B cell (primary cell): ENCODE results near the gene C11orf16. TPM values are rescaled to one million over a fixed set of nuclear protein-coding genes. Genes with fewer than 3 reads are reported as not detected.

ENCODE experiments used
- ATAC-seq: fragments of 200-7000 bp; cut with Tn5 transposase; one replicate; pipeline ENCODE4 v1.10.0; 2021; ENCODE audit warnings: low read depth, mild to moderate bottlenecking, moderate number of reproducible peaks, moderate library complexity
- CTCF ChIA-PET: fragments of 350-600 bp; sonication (Branson Sonifier 250); formaldehyde crosslinking; loops from one replicate; lab custom pipeline; 2021; ENCODE audit warnings: antibody characterized with exemption, inconsistent platforms; lab: Charles Lee
- POLR2A ChIA-PET: fragments of 350-600 bp; sonication (Branson Sonifier 250); formaldehyde crosslinking; loops from one replicate; lab custom pipeline; 2021; ENCODE audit warnings: antibody characterized with exemption; lab: Charles Lee
- DNase-seq: peaks from one replicate; pipeline ENCODE4 v3.0.0; 2013
- H2AFZ ChIP-seq: 2 replicates; pipeline ENCODE4 v1.6.1; 2012; ENCODE audit warnings: mild to moderate bottlenecking, low read depth, low read length; ENCODE audit not compliant: insufficient read depth, poor library complexity, severe bottlenecking
- H3K27ac ChIP-seq, 2 donors: 1 replicate in 1 of 2; 2 replicates in 1 of 2; pipeline ENCODE4 v1.5.1; 2012 to 2013; ENCODE audit warnings: low read length in 2 of 2, mild to moderate bottlenecking in 2 of 2, moderate library complexity in 1 of 2
- H3K27me3 ChIP-seq, 4 experiments: fragments of 200-600 bp in 1 of 4; sonication (generic) in 1 of 4; replicated peaks in 1 of 4; 1 replicate in 2 of 4; 2 replicates in 2 of 4; pipeline versions ENCODE4 v1.6.1 to v1.7.0; 2013 to 2016; ENCODE audit warnings: low read length in 3 of 4, mild to moderate bottlenecking in 2 of 4, mixed read lengths in 1 of 4, moderate library complexity in 1 of 4; ENCODE audit not compliant: insufficient read depth in 4 of 4, control insufficient read depth in 3 of 4; ENCODE audit errors: control extremely low read depth in 1 of 4
- H3K36me3 ChIP-seq, 2 experiments: replicated peaks in 1 of 2; 1 replicate in 1 of 2; 2 replicates in 1 of 2; pipeline versions ENCODE4 v1.6.1 to v1.7.1; 2013; ENCODE audit warnings: low read length in 1 of 2; ENCODE audit not compliant: insufficient read depth in 2 of 2, control insufficient read depth in 1 of 2; ENCODE audit errors: control extremely low read depth in 1 of 2, extremely low read depth in 1 of 2
- H3K4me1 ChIP-seq, 2 donors: fragments of 200-600 bp in 1 of 2; sonication (generic) in 1 of 2; 1 replicate in 1 of 2; 2 replicates in 1 of 2; pipeline versions ENCODE4 v1.5.1 to v1.6.1; 2013 to 2017; ENCODE audit warnings: low read length in 2 of 2; ENCODE audit not compliant: control insufficient read depth in 2 of 2, insufficient read depth in 2 of 2
- H3K4me2 ChIP-seq: replicated peaks from 2 replicates; pipeline ENCODE3; 2012; ENCODE audit warnings: mild to moderate bottlenecking, low read depth, low read length; ENCODE audit not compliant: poor library complexity, severe bottlenecking
- H3K4me3 ChIP-seq, 5 experiments: fragments of 200-600 bp in 1 of 5; sonication (generic) in 1 of 5; 1 replicate in 3 of 5; 2 replicates in 2 of 5; pipeline versions ENCODE4 v1.5.1 to v1.7.0; 2011 to 2016; ENCODE audit warnings: low read length in 4 of 5, mild to moderate bottlenecking in 4 of 5, low read depth in 2 of 5, control low read depth in 1 of 5, moderate library complexity in 1 of 5; ENCODE audit not compliant: insufficient read depth in 1 of 5; ENCODE audit errors: control extremely low read depth in 1 of 5, extremely low read depth in 1 of 5
- H3K79me2 ChIP-seq: fragments of 200-600 bp; sonication (generic); one replicate; pipeline ENCODE4 v1.6.0; 2016; ENCODE audit warnings: low read length; ENCODE audit not compliant: control insufficient read depth, insufficient read depth
- H3K9ac ChIP-seq: fragments of 200-600 bp; sonication (generic); 2 replicates; pipeline ENCODE4 v1.6.1; 2017; ENCODE audit warnings: mild to moderate bottlenecking, low read length, moderate library complexity
- H3K9me3 ChIP-seq, 3 donors: one replicate each; pipeline versions ENCODE4 v1.6.1 to v1.7.1; 2013; ENCODE audit warnings: low read length in 2 of 3; ENCODE audit not compliant: control insufficient read depth in 2 of 3, insufficient read depth in 1 of 3; ENCODE audit errors: control extremely low read depth in 1 of 3
- H4K20me1 ChIP-seq: 2 replicates; pipeline ENCODE4 v1.6.0; 2012; ENCODE audit warnings: mild to moderate bottlenecking, low read length; ENCODE audit not compliant: insufficient read depth, control insufficient read depth, poor library complexity, severe bottlenecking
- H3K27ac Mint-ChIP-seq: one replicate; pipeline ENCODE4 v1.8.0; 2021; ENCODE audit warnings: mixed read lengths
- H3K27me3 Mint-ChIP-seq: one replicate; pipeline ENCODE4 v1.8.0; 2021; ENCODE audit warnings: mixed read lengths
- H3K4me1 Mint-ChIP-seq: one replicate; pipeline ENCODE4 v1.8.0; 2021; ENCODE audit warnings: mixed read lengths
- H3K4me3 Mint-ChIP-seq: one replicate; pipeline ENCODE4 v1.8.0; 2021; ENCODE audit warnings: mixed read lengths
- H3K9me3 Mint-ChIP-seq: one replicate; pipeline ENCODE4 v1.8.0; 2022; ENCODE audit warnings: mixed read lengths; ENCODE audit not compliant: insufficient read depth
- EZH2 ChIP-seq: IDR thresholded peaks from 2 replicates; pipeline ENCODE4 v1.6.1; 2012; ENCODE audit warnings: borderline replicate concordance, low read depth, mild to moderate bottlenecking, moderate library complexity, low read length; ENCODE audit not compliant: insufficient read depth, poor library complexity, severe bottlenecking
- WGBS: methylation state at CpG from one replicate; pipeline ENCODE4 v1.1.5; 2013; ENCODE audit warnings: missing lambda C conversion rate; ENCODE audit not compliant: insufficient coverage; 5-methylcytosine and 5-hydroxymethylcytosine counted together
- intact Hi-C: fragments of 100-400 bp; cut with micrococcal nuclease; formaldehyde crosslinking; loops from one replicate; pipeline ENCODE4 v1.10.0; 2022
- polyA plus RNA-seq: library from polyadenylated mRNA; depleted of rRNA; stranded (reverse); fragments of >200 nt; gene quantifications from 2 replicates; pipeline ENCODE4 v1.2.3, GENCODE V29; 2012
- total RNA-seq, 2 donors: library from RNA; stranded (reverse); fragments of 120-200 nt in 1 of 2; gene quantifications; 1 replicate in 1 of 2; 2 replicates in 1 of 2; pipeline versions ENCODE4 v1.2.3 to v1.2.4, GENCODE V29; 2013 to 2022
- TF ChIP-seq, protein P1 (sequence below): fragments of 200-600 bp; IDR thresholded peaks from one replicate; pipeline ENCODE4 v1.8.0; 2022; ENCODE audit warnings: antibody characterized with exemption, mild to moderate bottlenecking

The C11orf16 gene
- total and polyA plus RNA-seq, 2 donors (not counting 1 experiment from before 2014, with no cell fraction given) = not detected

DNA sequence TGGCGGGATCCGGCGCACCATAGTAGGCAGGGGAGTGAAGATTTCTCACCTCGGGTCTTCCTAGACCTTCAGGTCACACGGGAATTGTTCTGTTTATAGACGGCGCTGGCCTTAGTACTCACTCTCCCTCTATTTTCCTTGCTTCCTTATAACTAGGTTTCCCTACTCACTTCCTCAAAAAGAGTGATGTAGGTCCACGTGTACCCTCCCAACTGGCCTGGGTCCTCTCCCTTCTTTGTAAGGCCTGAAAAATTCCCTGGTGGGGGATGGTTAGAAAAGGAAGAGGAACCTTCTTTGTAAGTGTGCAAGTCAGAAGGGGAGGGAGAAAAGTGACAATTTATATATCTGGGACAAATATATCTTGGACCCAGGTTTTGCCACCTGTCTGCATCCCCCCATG is 34.4 kb upstream of the C11orf16 start:
- H3K27me3 Mint-ChIP-seq = no peaks in the 10 kb centered on the region
- H3K79me2 ChIP-seq = peaks cover 21% of the 10 kb centered on the region
- no peak overlapping the region for H3K4me3 ChIP-seq
- 88% methylated on average over 7 of the region's 8 CpGs for WGBS
- no peak for ATAC-seq
- H3K9me3 ChIP-seq = no peaks in the 10 kb centered on the region
- CTCF ChIA-PET = no interaction called here
- H3K4me2 ChIP-seq = no peak overlapping the region
- no peak overlapping the region for H3K27ac ChIP-seq
- no peak overlapping the region for H3K27ac Mint-ChIP-seq
- H3K27me3 ChIP-seq = no peaks in the 10 kb centered on the region
- H3K9ac ChIP-seq = no peak overlapping the region
- H4K20me1 ChIP-seq = no peaks in the 10 kb centered on the region
- TF ChIP-seq, protein P1, sequence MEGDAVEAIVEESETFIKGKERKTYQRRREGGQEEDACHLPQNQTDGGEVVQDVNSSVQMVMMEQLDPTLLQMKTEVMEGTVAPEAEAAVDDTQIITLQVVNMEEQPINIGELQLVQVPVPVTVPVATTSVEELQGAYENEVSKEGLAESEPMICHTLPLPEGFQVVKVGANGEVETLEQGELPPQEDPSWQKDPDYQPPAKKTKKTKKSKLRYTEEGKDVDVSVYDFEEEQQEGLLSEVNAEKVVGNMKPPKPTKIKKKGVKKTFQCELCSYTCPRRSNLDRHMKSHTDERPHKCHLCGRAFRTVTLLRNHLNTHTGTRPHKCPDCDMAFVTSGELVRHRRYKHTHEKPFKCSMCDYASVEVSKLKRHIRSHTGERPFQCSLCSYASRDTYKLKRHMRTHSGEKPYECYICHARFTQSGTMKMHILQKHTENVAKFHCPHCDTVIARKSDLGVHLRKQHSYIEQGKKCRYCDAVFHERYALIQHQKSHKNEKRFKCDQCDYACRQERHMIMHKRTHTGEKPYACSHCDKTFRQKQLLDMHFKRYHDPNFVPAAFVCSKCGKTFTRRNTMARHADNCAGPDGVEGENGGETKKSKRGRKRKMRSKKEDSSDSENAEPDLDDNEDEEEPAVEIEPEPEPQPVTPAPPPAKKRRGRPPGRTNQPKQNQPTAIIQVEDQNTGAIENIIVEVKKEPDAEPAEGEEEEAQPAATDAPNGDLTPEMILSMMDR = no peak
- no peaks in the 10 kb centered on the region for H3K9me3 Mint-ChIP-seq
- H2AFZ ChIP-seq = no peak overlapping the region
- POLR2A ChIA-PET = no interaction called here
- H3K4me3 Mint-ChIP-seq = no peak overlapping the region
- peaks cover 15 to 20% of the 10 kb centered on the region in 2 donors for H3K4me1 ChIP-seq
- no peaks in the 10 kb centered on the region for H3K36me3 ChIP-seq
- no peak for DNase-seq
- intact Hi-C loops = loop anchor here (10.0 kb wide), 1 partner anchor 762 kb away; no protein-coding TSS in a partner anchor
- peaks cover 30% of the 10 kb centered on the region for H3K4me1 Mint-ChIP-seq

DNA sequence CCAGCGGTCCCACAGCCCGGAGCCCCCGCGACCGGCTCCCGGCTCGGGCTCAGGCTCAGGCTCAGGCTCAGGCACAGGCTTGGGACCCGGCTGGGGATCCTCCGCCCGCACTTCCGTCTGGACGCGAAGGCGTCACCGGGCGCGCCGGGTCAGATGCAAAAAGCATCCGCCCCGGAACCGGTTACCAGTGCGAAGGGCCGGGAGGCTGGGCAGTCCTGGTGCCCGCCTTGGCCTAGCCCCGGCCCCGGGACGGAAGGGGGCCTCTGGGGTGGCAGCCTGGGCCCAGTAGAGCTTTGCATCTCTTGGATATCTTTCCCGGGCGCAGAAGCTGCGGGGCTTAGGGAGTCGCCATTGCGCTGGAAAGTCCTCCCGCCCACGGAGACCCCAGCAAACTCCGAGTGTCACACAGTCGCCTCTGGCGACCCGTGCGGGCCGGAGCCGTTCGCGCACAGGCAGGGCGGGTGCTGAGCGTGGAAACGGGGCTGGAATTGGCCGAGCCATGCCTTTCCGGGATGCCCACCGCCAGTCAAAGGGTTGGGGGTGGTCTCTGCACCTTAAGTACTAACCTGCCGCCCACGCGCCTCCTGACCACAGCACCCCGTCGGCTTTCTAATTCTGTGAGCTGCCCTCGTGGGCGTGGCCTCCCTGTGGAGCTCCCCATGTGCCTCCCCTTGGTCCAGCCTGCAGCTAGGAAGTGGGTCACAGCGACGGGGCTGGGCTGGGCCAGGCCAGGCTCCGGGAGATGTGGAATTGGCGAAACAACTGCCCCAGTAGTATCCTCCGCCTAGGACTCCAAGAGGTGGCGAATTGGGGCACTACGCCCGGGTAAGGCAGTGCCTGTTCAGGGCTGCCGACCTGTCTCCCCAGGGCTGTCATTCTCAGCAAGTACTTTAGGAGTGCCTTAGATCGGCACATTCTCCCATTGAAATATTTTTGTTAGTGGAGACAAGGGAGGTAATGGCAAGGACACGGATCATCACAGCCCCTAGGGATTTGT is 31.9 kb upstream of the C11orf16 start, which contains the start of gene TMEM9B:
Gene TMEM9B, minus strand, starts transcription at position 119 of the 997 bp plus-strand sequence. CDS start 129 bp downstream, outside the sequence.
- Histone ChIP-seq H2AFZ (peak within 1 kb of the TSS; percentile 92), H3K27me3 (no peaks in the 10 kb centered on the region), H3K4me1 (peaks cover 15 to 20% of the 10 kb centered on the region in 2 donors), H4K20me1 (peaks cover 9% of the 10 kb centered on the region), H3K27ac (peak within 1 kb of the TSS; percentile 89 to 94), H3K79me2 (peaks cover 46% of the 10 kb centered on the region), H3K4me2 (peak within 1 kb of the TSS; percentile 97), H3K36me3 (peaks cover 0 to 7% of the 10 kb centered on the region in 2 experiments), H3K4me3 (peak within 1 kb of the TSS; percentile 50 to 89 (median 85)), H3K9me3 (no peaks in the 10 kb centered on the region), H3K9ac (peak within 1 kb of the TSS; percentile 91)
- WGBS = under 1% methylated on average over 66 of the region's 67 CpGs
- POLR2A ChIA-PET = interaction anchor here (0.5 to 1.7 kb wide), 5 partner anchors 276 to 498 kb away, joined by 4 to 6 read pairs (median 5); partner anchors contain the start of gene ZNF143
- Mint-ChIP-seq H3K4me3 (peak within 1 kb of the TSS; percentile 96), H3K4me1 (peaks cover 35% of the 10 kb centered on the region), H3K9me3 (no peaks in the 10 kb centered on the region), H3K27ac (peak within 1 kb of the TSS; percentile 93), H3K27me3 (no peaks in the 10 kb centered on the region)
- ATAC-seq (peak; percentile 84), DNase-seq (peak; percentile 91)
- CTCF ChIA-PET = interaction anchor here (0.9 to 2.6 kb wide), 6 partner anchors 16 to 542 kb away, joined by 3 to 9 read pairs (median 4); partner anchors contain the start of genes RPL27A and TRIM66
- no peak for TF ChIP-seq EZH2
- TF ChIP-seq, protein P1 = no peak
- intact Hi-C loops = loop anchor here (1.0 to 10.0 kb wide), 5 partner anchors 40 to 760 kb away; partner anchors contain the start of genes NRIP3, RPL27A and TRIM66
